ENCODE results near the gene PNPO.

- no peak for TF ChIP-seq POLR2A (IDR thresholded peaks at IDR 0.05)
- TF ChIP-seq CTCF (IDR thresholded peaks at IDR 0.05): no peak
- TF ChIP-seq EP300 (IDR thresholded peaks at IDR 0.05): no peak
- no peak for TF ChIP-seq POLR2AphosphoS5 (IDR thresholded peaks at IDR 0.05)
Measured at GRCh38 chr17:47966079-47966519, 24.7 kb downstream of the PNPO start.
